ENCODE results near the gene ITGB2. TPM values are rescaled to one million over a fixed set of nuclear protein-coding genes. Genes with fewer than 3 reads are reported as not detected.

The ITGB2 gene
- total RNA-seq, 1 donor from 2014 or later = 0.91 TPM

- DNase-seq = no peak
- Mint-ChIP-seq H3K4me1 (ENCODE audit: low read depth, unreplicated experiment) (peaks cover 24% of the 10 kb centered on the region), H3K36me3 (ENCODE audit: unreplicated experiment) (no peaks in the 10 kb centered on the region), H3K9me3 (ENCODE audit: unreplicated experiment) (peaks cover 7% of the 10 kb centered on the region), H3K27me3 (ENCODE audit: unreplicated experiment) (peaks cover 6% of the 10 kb centered on the region), H3K4me3 (ENCODE audit: unreplicated experiment) (peak overlapping the region; percentile 83), H3K27ac (ENCODE audit: unreplicated experiment) (peak overlapping the region; percentile 20)
- TF ChIP-seq, protein P1, sequence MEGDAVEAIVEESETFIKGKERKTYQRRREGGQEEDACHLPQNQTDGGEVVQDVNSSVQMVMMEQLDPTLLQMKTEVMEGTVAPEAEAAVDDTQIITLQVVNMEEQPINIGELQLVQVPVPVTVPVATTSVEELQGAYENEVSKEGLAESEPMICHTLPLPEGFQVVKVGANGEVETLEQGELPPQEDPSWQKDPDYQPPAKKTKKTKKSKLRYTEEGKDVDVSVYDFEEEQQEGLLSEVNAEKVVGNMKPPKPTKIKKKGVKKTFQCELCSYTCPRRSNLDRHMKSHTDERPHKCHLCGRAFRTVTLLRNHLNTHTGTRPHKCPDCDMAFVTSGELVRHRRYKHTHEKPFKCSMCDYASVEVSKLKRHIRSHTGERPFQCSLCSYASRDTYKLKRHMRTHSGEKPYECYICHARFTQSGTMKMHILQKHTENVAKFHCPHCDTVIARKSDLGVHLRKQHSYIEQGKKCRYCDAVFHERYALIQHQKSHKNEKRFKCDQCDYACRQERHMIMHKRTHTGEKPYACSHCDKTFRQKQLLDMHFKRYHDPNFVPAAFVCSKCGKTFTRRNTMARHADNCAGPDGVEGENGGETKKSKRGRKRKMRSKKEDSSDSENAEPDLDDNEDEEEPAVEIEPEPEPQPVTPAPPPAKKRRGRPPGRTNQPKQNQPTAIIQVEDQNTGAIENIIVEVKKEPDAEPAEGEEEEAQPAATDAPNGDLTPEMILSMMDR (IDR thresholded peaks at IDR 0.05; ENCODE audit: partially characterized antibody, unreplicated experiment) = no peak
Observed at GRCh38 chr21:44874240-44874496, 46.5 kb downstream of the ITGB2 start.

GRCh38 chr21:44873356-44874239 lies 47.1 kb downstream of the ITGB2 start, which contains the start of gene PTTG1IP:
PTTG1IP (minus strand) TSS chr21:44873690; CDS start chr21:44873616, 74 bp downstream.
- Mint-ChIP-seq H3K4me1 (ENCODE audit: low read depth, unreplicated experiment) (peaks cover 29% of the 10 kb centered on the region), H3K27me3 (ENCODE audit: unreplicated experiment) (peaks cover 6% of the 10 kb centered on the region), H3K9me3 (ENCODE audit: unreplicated experiment) (peaks cover 7% of the 10 kb centered on the region), H3K4me3 (ENCODE audit: unreplicated experiment) (peak within 1 kb of the TSS; percentile 99), H3K27ac (ENCODE audit: unreplicated experiment) (peak within 1 kb of the TSS; percentile 98), H3K36me3 (ENCODE audit: unreplicated experiment) (no peaks in the 10 kb centered on the region)
- TF ChIP-seq, protein P1 (IDR thresholded peaks at IDR 0.05; ENCODE audit: partially characterized antibody, unreplicated experiment) = no peak
- peak; percentile 100 for DNase-seq

- peak; percentile 55 for DNase-seq
- Mint-ChIP-seq H3K4me1 (ENCODE audit: low read depth, unreplicated experiment) (peaks cover 37% of the 10 kb centered on the region), H3K9me3 (ENCODE audit: unreplicated experiment) (peaks cover 7% of the 10 kb centered on the region), H3K4me3 (ENCODE audit: unreplicated experiment) (peak overlapping the region; percentile 99), H3K27me3 (ENCODE audit: unreplicated experiment) (peaks cover 6% of the 10 kb centered on the region), H3K36me3 (ENCODE audit: unreplicated experiment) (no peaks in the 10 kb centered on the region), H3K27ac (ENCODE audit: unreplicated experiment) (peak overlapping the region; percentile 98)
- TF ChIP-seq, protein P1 (IDR thresholded peaks at IDR 0.05; ENCODE audit: partially characterized antibody, unreplicated experiment) = no peak
Observed at GRCh38 chr21:44872649-44873355, 47.9 kb downstream of the ITGB2 start.

- peaks cover 9% of the 10 kb centered on the region for H3K27me3 Mint-ChIP-seq (ENCODE audit: unreplicated experiment)
- H3K36me3 Mint-ChIP-seq (ENCODE audit: unreplicated experiment) = no peaks in the 10 kb centered on the region
- no peak for DNase-seq
Observed at GRCh38 chr21:44872323-44872648, 48.4 kb downstream of the ITGB2 start.

More at GRCh38 chr21:44872323-44872648, 48.4 kb downstream of the ITGB2 start:
- Mint-ChIP-seq H3K9me3 (ENCODE audit: unreplicated experiment) (peaks cover 9% of the 10 kb centered on the region), H3K4me1 (ENCODE audit: low read depth, unreplicated experiment) (peaks cover 42% of the 10 kb centered on the region), H3K27ac (ENCODE audit: unreplicated experiment) (peak overlapping the region; percentile 98), H3K4me3 (ENCODE audit: unreplicated experiment) (peak overlapping the region; percentile 99)
- TF ChIP-seq, protein P1 (IDR thresholded peaks at IDR 0.05; ENCODE audit: partially characterized antibody, unreplicated experiment) = no peak

Data from glutamatergic neuron (in vitro differentiated cells).